IMR-90 (cell line): ENCODE results near the gene PNKD. TPM values are rescaled to one million over a fixed set of nuclear protein-coding genes. Genes with fewer than 3 reads are reported as not detected.

ENCODE experiments used
- ATAC-seq: fragments of 200-7000 bp; cut with Tn5 transposase; 2 replicates; pipeline ENCODE4 v1.9.1; 2020; ENCODE audit warnings: low read depth, mild to moderate bottlenecking, moderate library complexity
- BruUV-seq: library from RNA; stranded (reverse); fragments of 400-500 nt; replicated peaks from 2 replicates; lab custom pipeline; 2021; lab: Mats Ljungman, UMichigan
- CTCF ChIA-PET: fragments of 300-600 bp; formaldehyde crosslinking; extraction: SDS; loops from one replicate; lab custom pipeline; 2021; ENCODE audit warnings: antibody characterized with exemption; lab: Yijun Ruan, JAX
- POLR2A ChIA-PET: fragments of 300-600 bp; sonication (Branson Sonifier 250); formaldehyde crosslinking; loops from one replicate; lab custom pipeline; 2022; ENCODE audit warnings: antibody characterized with exemption; ENCODE audit not compliant: unreplicated experiment; lab: Charles Lee
- DNase-seq: peaks from one replicate; pipeline ENCODE4 v3.0.0; 2013
- H2AFZ ChIP-seq: replicated peaks from 2 replicates; pipeline ENCODE3; 2013; ENCODE audit warnings: low read length, mild to moderate bottlenecking; ENCODE audit not compliant: poor library complexity
- H2AK5ac ChIP-seq: 2 replicates; pipeline ENCODE4 v1.6.1; 2013; ENCODE audit warnings: low read depth, low read length, inconsistent platforms
- H2AK9ac ChIP-seq: replicated peaks from 2 replicates; pipeline ENCODE3; 2013; ENCODE audit warnings: mild to moderate bottlenecking, low read depth, low read length, moderate library complexity; ENCODE audit not compliant: poor library complexity
- H2BK120ac ChIP-seq: 2 replicates; pipeline ENCODE4 v1.6.1; 2013; ENCODE audit warnings: low read depth, low read length, inconsistent platforms
- H2BK15ac ChIP-seq: 3 replicates; pipeline ENCODE4 v1.6.1; 2013; ENCODE audit warnings: low read depth, low read length, inconsistent platforms
- H2BK20ac ChIP-seq: 2 replicates; pipeline ENCODE4 v1.6.1; 2013; ENCODE audit warnings: low read depth, mild to moderate bottlenecking, inconsistent platforms, low read length, moderate library complexity
- H2BK5ac ChIP-seq: 2 replicates; pipeline ENCODE4 v1.6.1; 2013; ENCODE audit warnings: mild to moderate bottlenecking, low read depth, low read length, inconsistent platforms; ENCODE audit not compliant: poor library complexity, severe bottlenecking
- H3K14ac ChIP-seq: replicated peaks from 2 replicates; pipeline ENCODE4 v1.6.1; 2013; ENCODE audit warnings: low read depth, low read length, inconsistent platforms
- H3K18ac ChIP-seq: 2 replicates; pipeline ENCODE4 v1.6.1; 2013; ENCODE audit warnings: low read depth, low read length, control low read depth
- H3K23ac ChIP-seq: 2 replicates; pipeline ENCODE4 v1.6.1; 2013; ENCODE audit warnings: low read depth, low read length, inconsistent platforms
- H3K27ac ChIP-seq: 2 replicates; pipeline ENCODE4 v1.5.1; 2013; ENCODE audit warnings: mild to moderate bottlenecking, control low read depth, low read length; ENCODE audit not compliant: insufficient read depth
- H3K27me3 ChIP-seq: 2 replicates; pipeline ENCODE4 v1.6.1; 2013; ENCODE audit warnings: low read length; ENCODE audit not compliant: control insufficient read depth, insufficient read depth
- H3K36me3 ChIP-seq: 2 replicates; pipeline ENCODE4 v1.6.1; 2013; ENCODE audit warnings: low read length, mixed read lengths; ENCODE audit not compliant: control insufficient read depth, insufficient read depth
- H3K4ac ChIP-seq: 2 replicates; pipeline ENCODE4 v1.6.1; 2013; ENCODE audit warnings: low read depth, low read length, inconsistent platforms
- H3K4me1 ChIP-seq: 2 replicates; pipeline ENCODE4 v1.6.1; 2013; ENCODE audit warnings: low read length, mixed read lengths; ENCODE audit not compliant: control insufficient read depth, insufficient read depth
- H3K4me2 ChIP-seq: 2 replicates; pipeline ENCODE4 v1.6.1; 2013; ENCODE audit warnings: low read depth, mild to moderate bottlenecking, control low read depth, low read length, moderate library complexity
- H3K4me3 ChIP-seq: 2 replicates; pipeline ENCODE4 v1.5.1; 2013; ENCODE audit warnings: low read depth, mild to moderate bottlenecking, control low read depth, low read length, moderate library complexity; ENCODE audit not compliant: insufficient read depth
- H3K56ac ChIP-seq: 2 replicates; pipeline ENCODE4 v1.6.1; 2013; ENCODE audit warnings: low read length, inconsistent platforms; ENCODE audit not compliant: insufficient read depth; ENCODE audit errors: extremely low read depth
- H3K79me1 ChIP-seq, 2 experiments: 2 replicates each; pipeline ENCODE4 v1.6.1; 2013; ENCODE audit warnings: low read length in 2 of 2, inconsistent platforms in 1 of 2, low read depth in 1 of 2
- H3K9ac ChIP-seq: 2 replicates; pipeline ENCODE4 v1.6.1; 2013; ENCODE audit warnings: low read depth, low read length, control low read depth
- H3K9me1 ChIP-seq: 2 replicates; pipeline ENCODE4 v1.6.1; 2013; ENCODE audit warnings: low read length, inconsistent platforms; ENCODE audit not compliant: insufficient read depth
- H3K9me3 ChIP-seq: 2 replicates; pipeline ENCODE4 v1.6.1; 2013; ENCODE audit warnings: low read length; ENCODE audit not compliant: control insufficient read depth, insufficient read depth
- H4K20me1 ChIP-seq: 2 replicates; pipeline ENCODE4 v1.6.1; 2013; ENCODE audit warnings: low read length, inconsistent platforms; ENCODE audit not compliant: insufficient read depth
- H4K5ac ChIP-seq: 2 replicates; pipeline ENCODE4 v1.6.1; 2013; ENCODE audit warnings: mild to moderate bottlenecking, low read depth, low read length, control low read depth
- H4K8ac ChIP-seq, 2 experiments: 2 replicates each; pipeline ENCODE4 v1.6.1; 2013; ENCODE audit warnings: low read depth in 2 of 2, low read length in 2 of 2, control low read depth in 1 of 2, inconsistent platforms in 1 of 2
- H4K91ac ChIP-seq: 2 replicates; pipeline ENCODE4 v1.6.1; 2013; ENCODE audit warnings: low read depth, low read length, inconsistent platforms; ENCODE audit not compliant: insufficient read depth
- CEBPB ChIP-seq: IDR thresholded peaks from 2 replicates; pipeline ENCODE4 v1.6.1; 2012; ENCODE audit warnings: low read depth, low read length, improper control_type of control experiment
- CHD1 ChIP-seq: IDR thresholded peaks from 2 replicates; pipeline ENCODE4 v1.6.1; 2012; ENCODE audit warnings: low read depth, low read length, improper control_type of control experiment
- CTCF ChIP-seq: conservative IDR thresholded peaks from 2 replicates; pipeline ENCODE4 v1.5.1; 2012; ENCODE audit warnings: mild to moderate bottlenecking, low read depth, low read length, improper control_type of control experiment
- FOS ChIP-seq: fragments of 150-350 bp; IDR thresholded peaks from 2 replicates; pipeline ENCODE4 v1.6.1; 2016; ENCODE audit warnings: low read depth, low read length
- MAFK ChIP-seq: IDR thresholded peaks from 2 replicates; pipeline ENCODE4 v1.6.1; 2012; ENCODE audit warnings: low read depth, low read length, improper control_type of control experiment
- MAZ ChIP-seq: IDR thresholded peaks from 2 replicates; pipeline ENCODE4 v1.6.1; 2012; ENCODE audit warnings: low read depth, mild to moderate bottlenecking, low read length, improper control_type of control experiment, moderate library complexity, borderline replicate concordance
- NFE2L2 ChIP-seq: fragments of 150-350 bp; IDR thresholded peaks from 2 replicates; pipeline ENCODE4 v1.6.1; 2016; ENCODE audit warnings: low read depth, mild to moderate bottlenecking, low read length
- POLR2A ChIP-seq: IDR thresholded peaks from 2 replicates; pipeline ENCODE4 v1.6.1; 2012; ENCODE audit warnings: mild to moderate bottlenecking, low read depth, low read length
- RAD21 ChIP-seq: IDR thresholded peaks from 2 replicates; pipeline ENCODE4 v1.6.1; 2012; ENCODE audit warnings: low read length, improper control_type of control experiment
- RFX5 ChIP-seq: IDR thresholded peaks from 2 replicates; pipeline ENCODE4 v1.8.0; 2012; ENCODE audit warnings: low read depth, mild to moderate bottlenecking, low read length, moderate library complexity
- SMC3 ChIP-seq: fragments of 150-350 bp; IDR thresholded peaks from 2 replicates; pipeline ENCODE4 v1.6.1; 2016; ENCODE audit warnings: low read depth, mild to moderate bottlenecking, antibody characterized with exemption, low read length, moderate library complexity
- WGBS, 2 experiments: methylation state at CpG; one replicate each; pipeline versions ENCODE4 v1.1.5 to v1.1.7; 2013; ENCODE audit warnings: missing lambda C conversion rate in 2 of 2; ENCODE audit not compliant: insufficient read length in 1 of 2; ENCODE audit errors: extremely low coverage in 2 of 2; 5-methylcytosine and 5-hydroxymethylcytosine counted together
- dilution Hi-C: fragments of 300-500 bp; cut with HindIII; formaldehyde crosslinking; loops from one replicate; pipeline ENCODE4 v1.14.3; 2018; ENCODE audit warnings: low sequenced_read_pairs; ENCODE audit not compliant: unreplicated experiment
- in situ Hi-C: fragments of 300-500 bp; cut with MboI; formaldehyde crosslinking; loops from 3 replicates; pipeline ENCODE4 v1.14.3; 2019; ENCODE audit warnings: low sequenced_read_pairs, inconsistent platforms, mixed read lengths
- intact Hi-C: fragments of 100-400 bp; cut with micrococcal nuclease; formaldehyde crosslinking; loops from 2 replicates; pipeline ENCODE4 v1.10.0; 2022
- polyA plus RNA-seq, 3 experiments: library from polyadenylated mRNA; depleted of rRNA; stranded (reverse); fragments of >200 nt; gene quantifications; 2 replicates each; pipeline ENCODE4 v1.2.3, GENCODE V29; 2012; ENCODE audit warnings: low replicate concordance in 1 of 3
- total RNA-seq: library from RNA; depleted of rRNA; stranded (reverse); fragments of >200 nt; gene quantifications from 2 replicates; pipeline ENCODE4 v1.2.3, GENCODE V29; 2012

Gene PNKD
- total and polyA plus RNA-seq, 2 of the 4 experiments (the other 2 are of a cell fraction), result 19.2 to 68.5 TPM

GRCh38 chr2:218387369-218388194, 117.3 kb downstream of the PNKD start (continued):
- no peak for TF ChIP-seq MAZ

DNA sequence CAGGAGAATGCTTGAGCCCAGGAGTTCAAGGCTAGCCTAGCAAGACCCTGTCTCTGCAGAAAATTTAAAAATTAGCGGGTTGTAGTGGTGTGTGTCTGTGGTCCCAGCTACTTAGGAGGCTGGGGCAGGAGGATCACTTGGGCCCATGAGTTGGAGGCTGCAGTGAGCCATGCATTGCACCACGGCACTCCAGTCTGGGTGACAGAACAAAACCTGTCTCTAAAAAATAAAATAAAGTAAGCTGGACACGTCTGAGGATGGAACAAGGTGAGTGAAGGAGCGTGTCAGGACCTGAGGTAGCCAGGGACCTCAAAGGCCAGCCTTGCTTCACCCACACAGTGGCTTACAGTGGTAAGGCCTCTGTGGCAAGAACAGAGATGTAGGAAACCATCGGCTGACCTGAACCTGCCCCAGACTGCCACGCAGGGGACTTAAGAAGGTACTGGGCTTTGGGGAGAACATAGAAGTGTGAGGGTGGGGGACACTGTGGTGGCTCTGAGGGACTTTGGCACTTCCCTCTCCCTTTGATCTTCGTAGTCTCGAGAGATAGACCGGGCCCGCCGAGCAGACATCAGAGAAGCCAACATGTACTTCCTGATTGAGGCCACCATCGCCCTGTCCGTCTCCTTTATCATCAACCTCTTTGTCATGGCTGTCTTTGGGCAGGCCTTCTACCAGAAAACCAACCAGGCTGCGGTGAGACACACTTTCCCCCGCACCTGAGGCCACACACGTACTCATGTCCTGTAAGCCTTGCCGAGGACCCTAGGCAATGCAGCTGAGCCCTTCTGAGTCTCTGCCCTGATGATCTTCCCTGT, 119.2 kb downstream of the PNKD start:
- no peak overlapping the region for H2BK20ac ChIP-seq
- no peak overlapping the region for H2BK120ac ChIP-seq
- no peak overlapping the region for H3K23ac ChIP-seq
- H2BK5ac ChIP-seq, result no peak overlapping the region
- H3K56ac ChIP-seq, result no peak overlapping the region
- no peak for ATAC-seq
- H3K36me3 ChIP-seq, result no peaks in the 10 kb centered on the region
- no peak overlapping the region for H3K4me2 ChIP-seq
- H2BK15ac ChIP-seq, result no peak overlapping the region
- no peak overlapping the region for H3K4me3 ChIP-seq
- peak overlapping the region; percentile 13 for H2AK9ac ChIP-seq
- WGBS, 2 experiments, result 85% methylated on average over 8 of the region's 17 CpGs; no CpG with 5 or more reads in 1 of the 2 experiments
- intact Hi-C loops (no loop called here), in situ Hi-C loops (loop anchor here (5.0 to 10.0 kb wide), 2 partner anchors 82 to 115 kb away; partner anchors contain the start of genes AAMP and PNKD), dilution Hi-C loops (no loop called here)
- BruUV-seq, result no TSS peak
- no peak overlapping the region for H3K4ac ChIP-seq
- H4K20me1 ChIP-seq, result no peaks in the 10 kb centered on the region
- TF ChIP-seq SMC3 (no peak), CHD1 (no peak), MAZ (no peak), NFE2L2 (no peak), RFX5 (no peak), FOS (no peak), RAD21 (no peak), CEBPB (no peak), POLR2A (no peak), CTCF (no peak), MAFK (no peak)
- H4K5ac ChIP-seq, result no peak overlapping the region
- H3K27ac ChIP-seq, result no peak overlapping the region
- no peak overlapping the region for H3K9ac ChIP-seq
- no peaks in the 10 kb centered on the region for H3K9me3 ChIP-seq
- POLR2A ChIA-PET, result interaction anchor here (0.5 to 0.6 kb wide), 2 partner anchors 21 to 37 kb away, joined by 3 read pairs; no protein-coding TSS in a partner anchor
- DNase-seq, result no peak
- H3K18ac ChIP-seq, result no peak overlapping the region
- H3K4me1 ChIP-seq, result peaks cover 2% of the 10 kb centered on the region
- H3K9me1 ChIP-seq, result 0 out of 2 replicates have a peak, but pooled peaks cover 2% of the 10 kb centered on the region
- H2AK5ac ChIP-seq, result 0 out of 2 replicates have a peak overlapping the region, but pooled peaks have one; percentile 10
- CTCF ChIA-PET, result no interaction called here
- H3K14ac ChIP-seq, result no peak overlapping the region
- H3K79me1 ChIP-seq, result no peaks in the 10 kb centered on the region
- no peak overlapping the region for H4K91ac ChIP-seq
- peaks cover 2% of the 10 kb centered on the region; the same call in 1 of the 2 replicates for H3K27me3 ChIP-seq
- H4K8ac ChIP-seq, result no peak overlapping the region
- no peak overlapping the region for H2AFZ ChIP-seq
